Smooth muscle cell of the umbilical artery (primary cell): ENCODE measurements around the gene ADAMTSL4. TPM values are rescaled to one million over a fixed set of nuclear protein-coding genes. Genes with fewer than 3 reads are reported as not detected.

ENCODE experiments used
- total RNA-seq: library from RNA; depleted of rRNA; stranded (reverse); fragments of >200 nt; gene quantifications from 2 replicates; pipeline ENCODE4 v1.2.3, GENCODE V29; 2014

Gene ADAMTSL4
- total RNA-seq = 2.7 and 3.3 TPM in 2 replicates

DNA sequence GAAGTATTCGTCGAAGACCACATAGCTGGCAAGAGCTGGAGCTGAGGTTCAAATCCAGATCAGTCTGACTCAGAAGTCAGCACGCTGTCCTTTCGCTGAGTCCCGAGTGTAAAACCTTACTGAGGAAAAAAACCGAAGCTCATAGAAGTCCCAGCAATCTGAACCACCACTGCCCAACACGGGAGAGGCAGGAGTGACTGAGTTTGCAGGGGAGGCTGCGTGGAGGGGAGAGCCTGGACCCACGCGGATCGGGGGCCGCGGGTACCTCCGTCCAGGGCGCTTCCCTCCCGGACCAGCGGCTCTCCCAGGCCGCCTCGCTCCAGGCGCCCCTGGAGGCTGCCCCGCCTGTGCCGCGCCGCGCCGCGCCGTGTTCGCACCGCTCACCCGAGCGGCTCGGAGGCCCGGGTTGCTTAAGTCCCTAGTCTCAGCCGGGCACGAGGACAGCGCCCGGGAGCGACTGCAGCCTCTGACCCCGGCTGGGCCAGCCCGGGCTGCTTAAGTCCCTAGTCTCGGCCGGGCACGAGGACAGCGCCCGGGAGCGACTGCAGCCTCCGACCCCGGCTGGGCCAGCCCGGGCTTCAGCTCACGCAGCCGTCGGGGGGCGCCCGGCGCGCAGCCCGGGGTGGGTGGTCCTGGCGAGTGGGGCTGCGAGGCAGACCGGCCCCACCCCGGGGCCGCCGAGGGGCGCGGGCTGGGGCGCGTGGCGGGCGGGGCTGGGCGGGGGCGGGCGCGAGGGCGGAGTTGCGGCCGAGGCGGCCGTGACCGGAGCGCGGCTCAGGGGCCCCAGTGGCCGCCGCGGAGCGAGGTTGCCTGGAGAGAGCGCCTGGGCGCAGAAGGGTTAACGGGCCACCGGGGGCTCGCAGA lies at the start of gene ADAMTSL4:
TSS of gene ADAMTSL4 (plus strand) at position 777 of the 864 bp plus-strand sequence. CDS start 2,881 bp downstream, outside the sequence.

DNA sequence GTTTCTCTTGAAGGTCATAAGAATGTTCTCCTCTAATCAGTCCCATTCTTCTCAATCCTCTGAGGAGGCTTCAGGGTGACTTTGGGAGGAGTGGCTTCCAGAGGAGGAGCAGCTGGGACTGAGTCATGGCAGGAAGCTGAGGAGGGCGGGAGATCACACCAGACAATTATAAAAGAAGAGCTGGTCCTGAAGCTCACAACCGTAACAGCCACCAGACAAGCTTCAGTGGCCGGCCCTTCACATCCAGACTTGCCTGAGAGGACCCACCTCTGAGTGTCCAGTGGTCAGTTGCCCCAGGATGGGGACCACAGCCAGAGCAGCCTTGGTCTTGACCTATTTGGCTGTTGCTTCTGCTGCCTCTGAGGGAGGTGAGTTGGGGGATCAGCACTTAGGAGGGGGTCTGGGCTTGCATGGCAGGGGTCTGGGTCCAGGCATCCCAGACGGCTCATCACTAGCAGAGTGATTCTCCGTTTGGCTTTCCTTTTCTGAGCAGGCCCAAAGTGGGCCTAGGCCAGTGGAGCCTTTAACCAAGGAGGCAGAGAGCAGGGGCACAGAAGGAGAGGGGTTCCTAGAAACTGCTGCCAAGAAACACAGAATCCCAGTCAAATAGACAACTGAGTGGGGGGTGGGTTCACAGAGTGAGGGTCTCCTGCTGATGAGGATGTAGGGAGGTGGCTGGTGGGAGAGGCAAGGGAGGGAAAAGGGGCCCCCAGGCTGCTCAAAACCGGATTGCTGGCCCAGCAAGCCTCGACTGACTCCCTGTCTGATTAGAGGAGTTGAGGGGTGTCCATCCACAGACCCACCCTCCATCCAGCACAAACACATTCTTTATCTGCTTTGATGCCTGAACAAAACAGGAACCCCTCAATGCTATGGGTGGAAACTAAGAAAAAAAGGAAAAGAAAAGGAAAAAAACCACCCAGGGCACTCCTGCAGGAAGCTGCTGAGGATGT lies 41.0 kb upstream of the ADAMTSL4 start, which contains the start of gene ECM1:
TSS of gene ECM1 (plus strand) at position 198 of the 953 bp plus-strand sequence. CDS start at position 299, 101 bp downstream.

DNA sequence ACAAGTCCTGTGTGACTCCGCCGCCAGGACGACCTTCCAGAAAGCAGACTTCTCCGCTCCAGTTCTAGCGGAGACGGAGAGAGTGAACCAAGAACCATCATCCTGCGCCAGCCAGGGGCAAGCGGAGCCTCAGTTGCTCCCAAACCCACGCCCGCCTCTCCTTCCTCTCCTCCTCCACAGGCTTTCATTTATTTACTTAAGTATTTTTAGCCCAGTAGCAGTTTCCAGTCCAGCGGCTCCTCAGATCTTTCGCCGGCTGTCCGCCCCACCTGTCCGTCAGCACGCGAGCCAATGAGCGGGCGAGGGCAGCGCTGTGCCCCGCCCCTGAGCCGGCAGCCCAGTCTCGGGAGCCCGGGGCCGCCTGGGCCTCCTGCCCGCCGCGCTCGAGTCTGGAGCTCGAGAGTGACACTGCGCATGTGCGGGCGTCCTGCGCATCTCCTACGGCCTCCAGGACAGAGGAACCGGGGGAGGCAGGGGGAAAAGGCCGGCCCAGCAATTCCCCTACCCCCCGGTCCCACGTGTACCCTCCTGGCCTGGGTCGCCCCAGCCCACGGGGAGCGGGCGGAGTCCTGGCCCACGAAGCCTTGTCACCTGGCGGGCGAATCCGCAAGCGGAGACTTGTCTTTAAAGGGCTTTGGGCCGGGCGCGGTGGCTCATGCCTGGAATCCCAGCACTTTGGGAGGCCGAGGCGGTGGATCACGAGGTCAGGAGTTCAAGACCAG lies 33.7 kb upstream of the ADAMTSL4 start, which contains the start of gene FALEC:
TSS of gene FALEC (plus strand) at position 425 of the 722 bp plus-strand sequence.

DNA sequence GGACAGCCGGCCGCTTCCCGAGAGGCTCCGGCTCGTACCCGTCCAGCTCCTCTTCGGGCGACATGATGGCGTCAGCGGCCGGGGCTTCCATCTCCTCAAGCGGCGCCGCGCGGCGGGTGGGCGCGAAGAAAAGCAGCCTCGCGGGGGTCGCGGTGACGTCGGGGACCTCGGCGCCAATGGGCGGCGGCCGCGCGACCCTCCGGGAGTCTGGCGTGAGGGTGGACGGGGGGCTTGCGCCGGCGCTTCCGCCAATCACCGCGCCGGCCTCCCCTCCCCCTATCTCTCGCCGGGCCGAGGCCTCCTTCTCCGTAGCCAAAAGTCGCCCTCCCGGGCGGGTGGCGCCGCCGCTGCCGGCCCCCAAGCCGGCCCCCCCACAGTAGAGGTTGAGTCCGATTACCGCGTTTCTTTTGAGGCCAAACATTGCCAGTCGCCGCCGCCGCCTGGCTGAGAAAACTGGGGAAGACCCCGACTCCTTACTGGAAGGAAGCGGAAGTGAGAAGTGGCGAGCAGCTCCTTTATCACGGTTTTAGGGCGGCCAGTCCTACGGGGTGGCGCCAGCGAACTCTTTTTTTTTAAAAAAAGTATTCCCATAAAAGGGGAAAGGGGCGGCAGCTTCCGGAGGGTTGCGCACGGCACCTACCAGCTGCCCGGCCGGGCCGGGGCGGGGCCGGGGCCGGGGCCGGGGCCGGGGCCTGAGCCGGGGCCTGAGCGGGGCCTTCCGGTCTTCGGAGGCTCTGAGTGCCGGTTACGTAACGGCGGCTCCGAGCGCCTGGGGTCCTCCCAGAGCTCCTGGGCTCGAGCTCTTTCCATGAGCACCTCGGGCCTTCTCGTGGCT lies 30.1 kb downstream of the ADAMTSL4 start, which contains the start of gene MCL1:
TSS of gene MCL1 (minus strand) at position 501 of the 835 bp plus-strand sequence. CDS start at position 421, 80 bp downstream.

Other genes starting within 250 kb of the ADAMTSL4 start
- 34.4 and 46.5 TPM in 2 replicates for gene PRPF3, start 227.9 kb upstream of the ADAMTSL4 start, total RNA-seq
- 6.8 and 11.3 TPM in 2 replicates for gene RPRD2, start 185.3 kb upstream of the ADAMTSL4 start, total RNA-seq
- gene TARS2, start 62.0 kb upstream of the ADAMTSL4 start, total RNA-seq = 11.6 and 16.7 TPM in 2 replicates
- gene ECM1, start 41.3 kb upstream of the ADAMTSL4 start, total RNA-seq = 5.3 and 15.8 TPM in 2 replicates
- gene FALEC, start 33.7 kb upstream of the ADAMTSL4 start, total RNA-seq = not detected in 2 replicates
- gene MCL1, start 30.2 kb downstream of the ADAMTSL4 start, total RNA-seq = 157 and 183 TPM in 2 replicates
- gene ENSA, start 80.2 kb downstream of the ADAMTSL4 start, total RNA-seq = 56.4 and 83.6 TPM in 2 replicates
- 10.4 and 13.2 TPM in 2 replicates for gene GOLPH3L, start 147.7 kb downstream of the ADAMTSL4 start, total RNA-seq
- gene HORMAD1, start 171.5 kb downstream of the ADAMTSL4 start, total RNA-seq = 0.59 TPM in 1 of 2 replicates, not detected in the other
- gene CTSS, start 216.4 kb downstream of the ADAMTSL4 start, total RNA-seq = 2.2 and 4.2 TPM in 2 replicates